ENCODE measurements around the gene PPM1H. TPM values are rescaled to one million over a fixed set of nuclear protein-coding genes. Genes with fewer than 3 reads are reported as not detected.
A peak's percentile ranks its signal among the peaks of the same experiment; 100 is the strongest.

PPM1H gene
- total and polyA plus RNA-seq, 12 donors: 0.81 to 5.5 (median 2.6) TPM

- Histone ChIP-seq H3K27me3 (no peaks in the 10 kb centered on the region), H3K9me3 (replicated peaks in 1 of 3) (no peaks in the 10 kb centered on the region), H3K27ac (peak overlapping the region in 1 of 5 donors; percentile 17), H3K4me3 (no peak overlapping the region), H3K36me3 (replicated peaks in 1 of 2) (no peaks in the 10 kb centered on the region), H3K4me1 (replicated peaks in 1 of 2) (no peaks in the 10 kb centered on the region)
- 73 to 92% (median 83%) methylated on average over 5 of the region's 5 CpGs for WGBS, 4 donors
- DNase-seq: peak in 5 of 7 donors; percentile 26 to 60 (median 30)
- TF ChIP-seq POLR2A (IDR thresholded peaks at IDR 0.05): no peak
- no peak for TF ChIP-seq CTCF (IDR thresholded peaks at IDR 0.05)
- intact Hi-C loops (cut with DNase I): no loop called here
These were observed 190.4 kb downstream of the PPM1H start for GRCh38 chr12:62744551-62744950.

DNA sequence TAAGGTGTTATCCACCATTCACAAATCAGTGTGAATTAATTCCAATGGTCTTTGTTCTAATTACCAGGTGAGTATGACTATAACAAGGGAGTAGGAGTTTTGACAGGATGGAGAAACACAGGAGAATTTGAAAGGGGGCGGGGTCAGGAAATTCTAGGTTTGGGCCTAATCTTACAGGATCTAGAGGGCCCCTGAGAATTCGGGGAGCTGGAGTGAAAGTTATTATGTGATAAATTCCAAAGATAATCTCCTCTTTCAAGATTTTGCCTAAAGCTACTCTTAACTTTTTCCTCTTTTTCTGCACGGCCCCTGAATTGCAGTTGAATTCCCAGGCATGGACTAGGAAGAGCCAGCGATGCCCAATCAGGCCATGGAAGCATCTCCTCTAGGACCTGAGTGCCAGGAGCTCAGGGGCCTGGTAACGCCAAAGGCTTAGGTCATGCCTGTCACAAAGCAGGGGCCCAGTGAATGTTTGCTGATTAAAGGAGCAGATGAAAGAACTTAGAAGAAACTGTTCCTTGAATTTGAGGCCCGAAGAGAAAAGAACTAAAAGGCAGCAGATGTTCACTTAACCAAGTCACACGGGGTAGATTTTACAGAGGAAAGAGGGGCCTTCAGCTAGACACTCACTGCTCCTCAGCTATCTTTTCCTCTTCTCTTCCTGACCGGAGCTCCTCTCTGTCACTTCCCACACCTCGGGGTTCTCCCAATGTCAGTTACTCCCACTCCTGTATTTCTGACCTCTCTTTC is 195.5 kb downstream of the PPM1H start:
- TF ChIP-seq CTCF (IDR thresholded peaks at IDR 0.05): no peak
- no peak for TF ChIP-seq POLR2A (IDR thresholded peaks at IDR 0.05)
- Histone ChIP-seq H3K36me3 (replicated peaks in 1 of 2) (no peaks in the 10 kb centered on the region), H3K27ac (no peak overlapping the region), H3K9me3 (replicated peaks in 1 of 3) (no peaks in the 10 kb centered on the region), H3K27me3 (no peaks in the 10 kb centered on the region), H3K4me1 (replicated peaks in 1 of 2) (no peaks in the 10 kb centered on the region), H3K4me3 (no peak overlapping the region)
- 77 to 84% (median 81%) methylated on average over 9 of the region's 9 CpGs for WGBS, 4 donors
- intact Hi-C loops (cut with DNase I): no loop called here
- DNase-seq: no peak

- 87 to 93% (median 92%) methylated on average over 7 to 8 of the region's 8 CpGs for WGBS, 4 donors
- no peaks in the 10 kb centered on the region for H3K36me3 ChIP-seq (replicated peaks in 1 of 2)
- no peaks in the 10 kb centered on the region for H3K9me3 ChIP-seq (replicated peaks in 1 of 3)
- intact Hi-C loops (cut with DNase I): no loop called here
- TF ChIP-seq POLR2A (IDR thresholded peaks at IDR 0.05) (no peak), CTCF (IDR thresholded peaks at IDR 0.05) (no peak)
- DNase-seq: no peak
- no peaks in the 10 kb centered on the region for H3K27me3 ChIP-seq
- H3K27ac ChIP-seq: no peak overlapping the region
- H3K4me1 ChIP-seq (replicated peaks in 1 of 2): no peaks in the 10 kb centered on the region
- no peak overlapping the region for H3K4me3 ChIP-seq
These were observed 196.3 kb downstream of the PPM1H start for GRCh38 chr12:62738616-62739015.

DNA sequence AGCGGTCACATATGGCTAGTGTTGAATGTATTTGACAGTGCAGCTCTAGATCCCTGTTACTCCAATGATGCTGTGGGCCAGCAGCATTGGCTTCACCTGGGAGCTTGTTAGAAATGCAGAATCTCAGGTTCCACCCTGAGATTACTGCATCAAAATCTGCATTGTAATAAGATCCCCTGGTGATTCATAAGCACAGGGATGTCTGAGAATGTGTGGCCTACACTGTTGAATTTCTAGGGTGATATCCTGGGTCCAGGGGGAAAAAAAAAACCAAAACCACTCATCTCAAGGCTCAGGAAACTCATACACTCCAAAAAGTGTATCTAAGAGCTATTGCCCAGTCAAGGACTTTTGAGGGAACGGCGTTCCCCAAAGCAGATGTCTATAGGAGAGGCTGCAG is 196.8 kb downstream of the PPM1H start:
- intact Hi-C loops (cut with DNase I): no loop called here
- 93 to 98% (median 97%) methylated on average over 3 of the region's 3 CpGs for WGBS, 4 donors

More for the DNA sequence above, 196.8 kb downstream of the PPM1H start:
- H3K9me3 ChIP-seq (replicated peaks in 1 of 3): no peaks in the 10 kb centered on the region
- no peaks in the 10 kb centered on the region for H3K36me3 ChIP-seq (replicated peaks in 1 of 2)
- no peaks in the 10 kb centered on the region for H3K27me3 ChIP-seq
- H3K4me1 ChIP-seq (replicated peaks in 1 of 2): peaks cover 0 to 2% of the 10 kb centered on the region in 2 donors
- H3K4me3 ChIP-seq: no peak overlapping the region
- DNase-seq: no peak
- TF ChIP-seq POLR2A (IDR thresholded peaks at IDR 0.05) (no peak), CTCF (IDR thresholded peaks at IDR 0.05) (no peak)
- H3K27ac ChIP-seq: no peak overlapping the region

Data from adrenal gland (tissue), 12 donors.